GM19452 (cell line): ENCODE data around the gene TMCC1.

Experiments
- ATAC-seq: cut with Tn5 transposase; IDR thresholded peaks from one replicate; pipeline ENCODE4 v1.9.1; 2021; ENCODE audit not compliant: unreplicated experiment

Gene TMCC1

GRCh38 chr3:129626744-129627349 is 266.7 kb downstream of the TMCC1 start:
- peak; percentile 96 for ATAC-seq

- ATAC-seq: no peak
Measured at GRCh38 chr3:129625072-129625874, 268.2 kb downstream of the TMCC1 start.

- no peak for ATAC-seq
Measured at GRCh38 chr3:129624347-129625071, 269.0 kb downstream of the TMCC1 start.

GRCh38 chr3:129623447-129624118 is 269.9 kb downstream of the TMCC1 start:
- no peak for ATAC-seq

- ATAC-seq: no peak
Measured at GRCh38 chr3:129622933-129623332, 270.6 kb downstream of the TMCC1 start.

GRCh38 chr3:129622226-129622874 is 271.2 kb downstream of the TMCC1 start:
- ATAC-seq: no peak

GRCh38 chr3:129621626-129622225 is 271.8 kb downstream of the TMCC1 start:
- no peak for ATAC-seq

- ATAC-seq: no peak
Measured at GRCh38 chr3:129620828-129621559, 272.5 kb downstream of the TMCC1 start.

- no peak for ATAC-seq
Measured at GRCh38 chr3:129619726-129620162, 273.8 kb downstream of the TMCC1 start.

GRCh38 chr3:129618901-129619671 is 274.4 kb downstream of the TMCC1 start:
- ATAC-seq: no peak

- ATAC-seq: no peak
Measured at GRCh38 chr3:129618186-129618820, 275.2 kb downstream of the TMCC1 start.

GRCh38 chr3:129617381-129618185 is 275.9 kb downstream of the TMCC1 start:
- ATAC-seq: no peak

GRCh38 chr3:129616713-129617112 is 276.8 kb downstream of the TMCC1 start:
- ATAC-seq: no peak

- no peak for ATAC-seq
Measured at GRCh38 chr3:129616291-129616690, 277.2 kb downstream of the TMCC1 start.

GRCh38 chr3:129615751-129616281 is 277.7 kb downstream of the TMCC1 start:
- no peak for ATAC-seq

GRCh38 chr3:129614927-129615363 is 278.6 kb downstream of the TMCC1 start:
- ATAC-seq: no peak

- no peak for ATAC-seq
Measured at GRCh38 chr3:129614435-129614834, 279.1 kb downstream of the TMCC1 start.
